Measurements from ENCODE around the gene TOMM6.
"Not testable (repeated sequence)": the region's sequence is repeated elsewhere in the genome, so short reads cannot be mapped to it uniquely, and the experiment has no call there.

The TOMM6 gene

GRCh38 chr6:41766043-41766664 lies 21.3 kb upstream of the TOMM6 start:
- H2BK15ac ChIP-seq (ENCODE audit: low read depth, poor library complexity, severe bottlenecking); H3K18ac ChIP-seq (ENCODE audit: low read depth in 1 of 2, low read length in 2 of 2); H3K4me2 ChIP-seq (ENCODE audit: low read length, poor library complexity, severe bottlenecking); H3K9ac ChIP-seq (ENCODE audit: low read length); H4K8ac ChIP-seq (ENCODE audit: low read length); H2BK5ac ChIP-seq (ENCODE audit: low read depth, low read length, poor library complexity, severe bottlenecking); DNase-seq; H2AFZ ChIP-seq (ENCODE audit: low read depth, low read length); H4K91ac ChIP-seq (ENCODE audit: low read length); H3K23ac ChIP-seq (ENCODE audit: low read length in 2 of 2); H3K27me3 ChIP-seq (ENCODE audit: control insufficient read depth in 1 of 2, insufficient read depth in 1 of 2, low read length in 2 of 2); H3K27ac ChIP-seq (ENCODE audit: low read length, poor library complexity, severe bottlenecking); H2BK120ac ChIP-seq (ENCODE audit: low read depth, low read length); H3K14ac ChIP-seq (ENCODE audit: low read length in 2 of 2); H3K9me3 ChIP-seq (ENCODE audit: control insufficient read depth, low read length); H2BK12ac ChIP-seq (ENCODE audit: low read length in 2 of 2); H3K4ac ChIP-seq (ENCODE audit: low read depth in 1 of 2, low read length in 2 of 2); H2AK5ac ChIP-seq (ENCODE audit: low read length, severe bottlenecking); H3K4me3 ChIP-seq (ENCODE audit: insufficient read depth in 1 of 2, low read depth in 1 of 2, low read length in 2 of 2); H3K79me1 ChIP-seq (replicated peaks; ENCODE audit: low read length, poor library complexity, severe bottlenecking): not testable (repeated sequence)
- WGBS = 100% methylated on average over 4 of the region's 4 CpGs
- peaks cover 9 to 14% of the 10 kb centered on the region in 2 experiments for H3K36me3 ChIP-seq (ENCODE audit: control insufficient read depth in 1 of 2, insufficient read depth in 2 of 2, low read depth in 1 of 2, low read length in 2 of 2)
- H3K4me1 ChIP-seq (ENCODE audit: control insufficient read depth, insufficient read depth, low read depth, low read length) = peaks cover 16% of the 10 kb centered on the region

- peak overlapping the region in 1 of 2 experiments; percentile 28 for H3K18ac ChIP-seq (ENCODE audit: low read depth in 1 of 2, low read length in 2 of 2)
- H4K91ac ChIP-seq (ENCODE audit: low read length) = no peak overlapping the region
- no peak overlapping the region for H3K14ac ChIP-seq (ENCODE audit: low read length in 2 of 2)
- H3K4me1 ChIP-seq (ENCODE audit: control insufficient read depth, insufficient read depth, low read depth, low read length) = peaks cover 16% of the 10 kb centered on the region
- H2AK5ac ChIP-seq (ENCODE audit: low read length, severe bottlenecking) = no peak overlapping the region
- H3K27ac ChIP-seq (ENCODE audit: low read length, poor library complexity, severe bottlenecking) = no peak overlapping the region
- H3K4ac ChIP-seq (ENCODE audit: low read depth in 1 of 2, low read length in 2 of 2) = peak overlapping the region in 1 of 2 experiments; percentile 21
- H3K9me3 ChIP-seq (ENCODE audit: control insufficient read depth, low read length) = no peaks in the 10 kb centered on the region
- H4K8ac ChIP-seq (ENCODE audit: low read length) = no peak overlapping the region
- H2BK5ac ChIP-seq (ENCODE audit: low read depth, low read length, poor library complexity, severe bottlenecking) = no peak overlapping the region
- no peak overlapping the region for H2BK15ac ChIP-seq (ENCODE audit: low read depth, poor library complexity, severe bottlenecking)
- peak overlapping the region; percentile 81 for H3K9ac ChIP-seq (ENCODE audit: low read length)
- no peaks in the 10 kb centered on the region for H3K27me3 ChIP-seq (ENCODE audit: control insufficient read depth in 1 of 2, insufficient read depth in 1 of 2, low read length in 2 of 2)
- H2BK120ac ChIP-seq (ENCODE audit: low read depth, low read length) = no peak overlapping the region
- no peak overlapping the region for H2BK12ac ChIP-seq (ENCODE audit: low read length in 2 of 2)
- WGBS = 60% methylated on average over 9 of the region's 12 CpGs
- no peak overlapping the region for H3K4me2 ChIP-seq (ENCODE audit: low read length, poor library complexity, severe bottlenecking)
- peak overlapping the region; percentile 81 for H2AFZ ChIP-seq (ENCODE audit: low read depth, low read length)
- peak; percentile 78 for DNase-seq
- no peaks in the 10 kb centered on the region for H3K79me1 ChIP-seq (replicated peaks; ENCODE audit: low read length, poor library complexity, severe bottlenecking)
- no peak overlapping the region for H3K4me3 ChIP-seq (ENCODE audit: insufficient read depth in 1 of 2, low read depth in 1 of 2, low read length in 2 of 2)
- H3K36me3 ChIP-seq (ENCODE audit: control insufficient read depth in 1 of 2, insufficient read depth in 2 of 2, low read depth in 1 of 2, low read length in 2 of 2) = peaks cover 20 to 25% of the 10 kb centered on the region in 2 experiments
- no peak overlapping the region for H3K23ac ChIP-seq (ENCODE audit: low read length in 2 of 2)
These were observed 20.2 kb upstream of the TOMM6 start for GRCh38 chr6:41767112-41767833.

GRCh38 chr6:41768545-41769308 lies 18.8 kb upstream of the TOMM6 start:
- Histone ChIP-seq H3K4ac (ENCODE audit: low read depth in 1 of 2, low read length in 2 of 2) (no peak overlapping the region), H3K36me3 (ENCODE audit: control insufficient read depth in 1 of 2, insufficient read depth in 2 of 2, low read depth in 1 of 2, low read length in 2 of 2) (peaks cover 27 to 35% of the 10 kb centered on the region in 2 experiments), H2AK5ac (ENCODE audit: low read length, severe bottlenecking) (no peak overlapping the region), H3K4me1 (ENCODE audit: control insufficient read depth, insufficient read depth, low read depth, low read length) (peaks cover 16% of the 10 kb centered on the region), H3K18ac (ENCODE audit: low read depth in 1 of 2, low read length in 2 of 2) (peak overlapping the region in 1 of 2 experiments; percentile 21), H4K8ac (ENCODE audit: low read length) (no peak overlapping the region), H3K4me3 (ENCODE audit: insufficient read depth in 1 of 2, low read depth in 1 of 2, low read length in 2 of 2) (no peak overlapping the region), H4K91ac (ENCODE audit: low read length) (no peak overlapping the region), H3K23ac (ENCODE audit: low read length in 2 of 2) (no peak overlapping the region), H2BK12ac (ENCODE audit: low read length in 2 of 2) (peak overlapping the region in 1 of 2 experiments; percentile 61), H2BK5ac (ENCODE audit: low read depth, low read length, poor library complexity, severe bottlenecking) (no peak overlapping the region), H2BK15ac (ENCODE audit: low read depth, poor library complexity, severe bottlenecking) (no peak overlapping the region), H3K79me1 (replicated peaks; ENCODE audit: low read length, poor library complexity, severe bottlenecking) (no peaks in the 10 kb centered on the region), H3K4me2 (ENCODE audit: low read length, poor library complexity, severe bottlenecking) (no peak overlapping the region), H3K14ac (ENCODE audit: low read length in 2 of 2) (no peak overlapping the region), H3K27ac (ENCODE audit: low read length, poor library complexity, severe bottlenecking) (no peak overlapping the region), H2BK120ac (ENCODE audit: low read depth, low read length) (no peak overlapping the region), H3K9me3 (ENCODE audit: control insufficient read depth, low read length) (no peaks in the 10 kb centered on the region), H2AFZ (ENCODE audit: low read depth, low read length) (no peak overlapping the region), H3K9ac (ENCODE audit: low read length) (no peak overlapping the region), H3K27me3 (ENCODE audit: control insufficient read depth in 1 of 2, insufficient read depth in 1 of 2, low read length in 2 of 2) (no peaks in the 10 kb centered on the region)
- WGBS = 78% methylated on average over 9 of the region's 10 CpGs
- DNase-seq = no peak

- Histone ChIP-seq H3K23ac (ENCODE audit: low read length in 2 of 2) (no peak overlapping the region), H3K18ac (ENCODE audit: low read depth in 1 of 2, low read length in 2 of 2) (no peak overlapping the region), H3K4me1 (ENCODE audit: control insufficient read depth, insufficient read depth, low read depth, low read length) (peaks cover 16% of the 10 kb centered on the region), H3K9ac (ENCODE audit: low read length) (no peak overlapping the region), H3K14ac (ENCODE audit: low read length in 2 of 2) (no peak overlapping the region), H3K27ac (ENCODE audit: low read length, poor library complexity, severe bottlenecking) (no peak overlapping the region), H3K4ac (ENCODE audit: low read depth in 1 of 2, low read length in 2 of 2) (no peak overlapping the region), H3K9me3 (ENCODE audit: control insufficient read depth, low read length) (no peaks in the 10 kb centered on the region), H2BK5ac (ENCODE audit: low read depth, low read length, poor library complexity, severe bottlenecking) (no peak overlapping the region), H2BK15ac (ENCODE audit: low read depth, poor library complexity, severe bottlenecking) (no peak overlapping the region), H3K27me3 (ENCODE audit: control insufficient read depth in 1 of 2, insufficient read depth in 1 of 2, low read length in 2 of 2) (no peaks in the 10 kb centered on the region), H3K4me3 (ENCODE audit: insufficient read depth in 1 of 2, low read depth in 1 of 2, low read length in 2 of 2) (no peak overlapping the region), H2BK12ac (ENCODE audit: low read length in 2 of 2) (peak overlapping the region in 1 of 2 experiments; percentile 34), H4K91ac (ENCODE audit: low read length) (no peak overlapping the region), H2AK5ac (ENCODE audit: low read length, severe bottlenecking) (no peak overlapping the region), H2BK120ac (ENCODE audit: low read depth, low read length) (no peak overlapping the region), H3K79me1 (replicated peaks; ENCODE audit: low read length, poor library complexity, severe bottlenecking) (no peaks in the 10 kb centered on the region), H3K36me3 (ENCODE audit: control insufficient read depth in 1 of 2, insufficient read depth in 2 of 2, low read depth in 1 of 2, low read length in 2 of 2) (peaks cover 32 to 41% of the 10 kb centered on the region in 2 experiments), H4K8ac (ENCODE audit: low read length) (no peak overlapping the region), H3K4me2 (ENCODE audit: low read length, poor library complexity, severe bottlenecking) (no peak overlapping the region), H2AFZ (ENCODE audit: low read depth, low read length) (no peak overlapping the region)
- 98% methylated on average over 8 of the region's 8 CpGs for WGBS
- no peak for DNase-seq
These were observed 18.1 kb upstream of the TOMM6 start for GRCh38 chr6:41769376-41769775.
